ENCODE results near the gene KIAA1217.

- TF ChIP-seq POLR2AphosphoS5 (IDR thresholded peaks at IDR 0.05) (no peak), EZH2 (IDR thresholded peaks at IDR 0.05; ENCODE audit: borderline replicate concordance, insufficient read depth, low read length, poor library complexity, severe bottlenecking) (no peak), CTCF (IDR thresholded peaks at IDR 0.05; ENCODE audit: poor library complexity, severe bottlenecking) (no peak), REST (IDR thresholded peaks at IDR 0.05; ENCODE audit: borderline replicate concordance) (no peak), MXI1 (conservative IDR thresholded peaks at IDR 0.05; ENCODE audit: poor library complexity, severe bottlenecking) (no peak)
Measured at GRCh38 chr10:24168258-24169170, 40.4 kb upstream of the KIAA1217 start.
